Thoracic aorta (tissue), 2 donors: Measurements from ENCODE around the gene SLC41A3. TPM values are rescaled to one million over a fixed set of nuclear protein-coding genes. Genes with fewer than 3 reads are reported as not detected.

Experiments used
- ATAC-seq: fragments of 150-250 bp; one replicate; pipeline ENCODE4 v1.8.0; 2017; ENCODE audit warnings: low read depth; ENCODE audit not compliant: insufficient number of reproducible peaks, low FRiP score
- DNase-seq: peaks from one replicate; pipeline ENCODE4 v3.0.0-alpha.2; 2020; ENCODE audit warnings: low spot score
- H3K27ac ChIP-seq, 2 donors: fragments of 200-600 bp; sonication (generic); 1 replicate in 1 of 2; 2 replicates in 1 of 2; pipeline ENCODE4 v1.5.1; 2016; ENCODE audit warnings: mild to moderate bottlenecking in 2 of 2, moderate library complexity in 2 of 2
- H3K27me3 ChIP-seq: fragments of 200-600 bp; sonication (generic); replicated peaks from 2 replicates; pipeline ENCODE4 v1.6.0; 2016; ENCODE audit warnings: mild to moderate bottlenecking; ENCODE audit not compliant: insufficient read depth
- H3K36me3 ChIP-seq: fragments of 200-600 bp; sonication (generic); one replicate; pipeline ENCODE4 v1.5.1; 2016
- H3K4me1 ChIP-seq, 2 donors: fragments of 200-600 bp; sonication (generic); 1 replicate in 1 of 2; 2 replicates in 1 of 2; pipeline versions ENCODE4 v1.5.1 to v1.6.0; 2016; ENCODE audit warnings: low read depth in 2 of 2, mild to moderate bottlenecking in 1 of 2; ENCODE audit not compliant: control insufficient read depth in 1 of 2
- H3K4me3 ChIP-seq: fragments of 200-600 bp; sonication (generic); 2 replicates; pipeline ENCODE4 v1.5.1; 2016; ENCODE audit warnings: mild to moderate bottlenecking
- H3K9me3 ChIP-seq: fragments of 200-600 bp; sonication (generic); 2 replicates; pipeline ENCODE4 v1.5.1; 2016
- total RNA-seq, 2 donors: library from RNA; depleted of rRNA; stranded (reverse); fragments of >200 nt; gene quantifications; one replicate each; pipeline versions ENCODE4 v1.1.0 to v1.2.3, GENCODE V29; 2016
- TF ChIP-seq, protein P1 (sequence below): fragments of 200-600 bp; sonication (generic); IDR thresholded peaks from one replicate; pipeline ENCODE4 v1.5.1; 2019; ENCODE audit warnings: antibody characterized with exemption

The SLC41A3 gene
- total RNA-seq, 2 donors from 2014 or later, result 70.9 to 106 TPM

- no peak for DNase-seq
- H3K36me3 ChIP-seq, result peaks cover 15% of the 10 kb centered on the region
- no peak for ATAC-seq
Observed at GRCh38 chr3:126025862-126026261, 58.1 kb downstream of the SLC41A3 start.

DNA sequence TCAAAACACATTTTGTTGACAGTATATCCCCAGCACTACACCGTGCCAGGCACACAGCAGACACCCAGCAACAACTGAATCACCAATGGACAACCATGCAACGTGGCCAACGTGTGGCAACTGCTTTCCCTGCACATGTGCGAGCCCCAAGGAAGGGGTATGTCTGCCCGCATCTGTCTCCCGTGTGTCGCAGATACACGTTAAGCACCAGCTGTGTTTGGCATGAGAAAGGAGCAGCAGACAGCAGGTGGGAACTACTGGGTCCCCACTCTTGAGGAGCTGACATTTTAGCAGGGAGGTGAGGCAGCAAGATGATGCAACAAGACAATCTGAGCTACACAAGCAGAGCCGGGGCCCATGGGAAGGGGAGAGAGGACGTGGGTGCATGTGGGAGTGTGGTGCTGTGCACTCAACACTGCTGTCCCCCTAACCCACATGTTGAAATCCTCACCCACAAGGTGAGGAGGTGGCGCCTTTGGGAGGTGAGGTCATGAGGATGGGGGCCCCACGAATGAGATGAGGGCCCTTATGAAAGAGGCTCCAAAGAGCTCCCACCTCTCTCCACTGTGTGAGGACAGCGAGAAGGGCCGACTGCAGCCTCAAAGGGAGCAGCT lies 58.7 kb downstream of the SLC41A3 start:
- no peak for ATAC-seq
- Histone ChIP-seq H3K27me3 (no peaks in the 10 kb centered on the region), H3K36me3 (peaks cover 15% of the 10 kb centered on the region)

More at GRCh38 chr3:126025862-126026261, 58.1 kb downstream of the SLC41A3 start:
- Histone ChIP-seq H3K4me3 (no peak overlapping the region), H3K27me3 (no peaks in the 10 kb centered on the region), H3K27ac (no peak overlapping the region), H3K9me3 (no peaks in the 10 kb centered on the region), H3K4me1 (no peaks in the 10 kb centered on the region)
- TF ChIP-seq, protein P1, sequence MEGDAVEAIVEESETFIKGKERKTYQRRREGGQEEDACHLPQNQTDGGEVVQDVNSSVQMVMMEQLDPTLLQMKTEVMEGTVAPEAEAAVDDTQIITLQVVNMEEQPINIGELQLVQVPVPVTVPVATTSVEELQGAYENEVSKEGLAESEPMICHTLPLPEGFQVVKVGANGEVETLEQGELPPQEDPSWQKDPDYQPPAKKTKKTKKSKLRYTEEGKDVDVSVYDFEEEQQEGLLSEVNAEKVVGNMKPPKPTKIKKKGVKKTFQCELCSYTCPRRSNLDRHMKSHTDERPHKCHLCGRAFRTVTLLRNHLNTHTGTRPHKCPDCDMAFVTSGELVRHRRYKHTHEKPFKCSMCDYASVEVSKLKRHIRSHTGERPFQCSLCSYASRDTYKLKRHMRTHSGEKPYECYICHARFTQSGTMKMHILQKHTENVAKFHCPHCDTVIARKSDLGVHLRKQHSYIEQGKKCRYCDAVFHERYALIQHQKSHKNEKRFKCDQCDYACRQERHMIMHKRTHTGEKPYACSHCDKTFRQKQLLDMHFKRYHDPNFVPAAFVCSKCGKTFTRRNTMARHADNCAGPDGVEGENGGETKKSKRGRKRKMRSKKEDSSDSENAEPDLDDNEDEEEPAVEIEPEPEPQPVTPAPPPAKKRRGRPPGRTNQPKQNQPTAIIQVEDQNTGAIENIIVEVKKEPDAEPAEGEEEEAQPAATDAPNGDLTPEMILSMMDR, result no peak

DNA sequence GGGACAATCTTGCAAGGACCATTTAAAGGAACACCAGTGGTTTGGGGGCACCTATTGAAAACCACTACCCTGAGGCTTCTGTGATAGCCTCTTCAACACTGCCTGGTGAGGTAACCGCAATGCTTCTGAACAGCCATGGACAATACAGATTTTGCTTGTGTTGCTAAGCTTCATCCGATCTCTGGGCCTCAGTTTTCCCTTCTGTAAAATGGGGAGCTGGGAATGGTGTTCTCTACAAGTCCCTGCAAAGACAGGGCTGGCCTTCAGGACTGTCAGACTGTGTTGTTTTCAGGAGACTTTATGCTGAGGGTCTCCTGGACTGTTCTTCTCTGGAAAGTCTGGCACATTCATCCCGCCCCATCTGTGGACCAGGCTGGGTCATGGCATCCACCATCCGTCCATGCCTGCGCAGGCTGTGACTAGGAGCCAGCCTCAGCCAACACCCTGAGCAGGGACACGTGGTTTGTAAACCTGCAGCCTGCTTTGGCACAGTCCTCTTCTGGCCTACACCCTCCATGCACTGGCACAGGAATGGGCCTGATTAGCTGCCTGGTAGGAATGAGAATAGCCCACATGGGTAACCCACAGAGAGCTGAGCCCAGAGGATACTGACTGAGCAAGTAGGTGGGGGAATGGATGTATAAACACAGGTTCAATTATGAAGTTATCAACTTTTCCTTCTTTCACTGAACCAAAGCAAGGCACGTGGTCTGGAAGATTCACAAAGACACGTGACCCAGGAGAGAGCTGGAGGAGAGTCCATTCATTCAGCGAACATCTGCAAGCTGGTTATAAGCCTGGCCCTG lies 59.7 kb downstream of the SLC41A3 start:
- TF ChIP-seq, protein P1, result no peak
- H3K36me3 ChIP-seq, result peaks cover 15% of the 10 kb centered on the region
- H3K27ac ChIP-seq, result no peak overlapping the region
- DNase-seq (no peak), ATAC-seq (no peak)
- no peak overlapping the region for H3K4me3 ChIP-seq
- H3K9me3 ChIP-seq, result no peaks in the 10 kb centered on the region
- no peaks in the 10 kb centered on the region for H3K4me1 ChIP-seq
- H3K27me3 ChIP-seq, result no peaks in the 10 kb centered on the region

More for the DNA sequence above, 58.7 kb downstream of the SLC41A3 start:
- H3K27ac ChIP-seq, result no peak overlapping the region
- TF ChIP-seq, protein P1, result no peak
- H3K4me3 ChIP-seq, result no peak overlapping the region
- H3K4me1 ChIP-seq, result no peaks in the 10 kb centered on the region
- no peak for DNase-seq
- no peaks in the 10 kb centered on the region for H3K9me3 ChIP-seq

DNA sequence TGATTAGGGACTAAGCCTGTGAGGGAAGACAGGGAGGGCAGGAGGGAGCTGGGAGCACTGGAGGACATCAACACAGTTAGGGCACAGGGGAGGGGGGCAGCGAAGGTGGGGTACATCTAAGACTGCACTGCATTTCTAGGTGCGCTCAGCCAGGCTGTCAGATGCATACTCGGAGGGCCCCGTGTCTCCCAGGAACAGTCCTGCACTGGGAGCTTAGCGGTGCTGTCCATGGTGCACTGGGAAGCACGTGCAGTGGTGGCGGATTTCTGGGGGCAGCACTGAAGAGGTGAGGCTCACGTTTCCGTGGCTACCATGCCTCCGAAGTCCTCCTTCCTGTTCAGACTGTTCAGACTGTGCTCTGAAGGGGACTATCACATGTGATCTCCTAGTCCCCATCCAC lies 60.5 kb downstream of the SLC41A3 start:
- no peak for DNase-seq
- no peaks in the 10 kb centered on the region for H3K9me3 ChIP-seq
- TF ChIP-seq, protein P1, result no peak
- no peak for ATAC-seq
- H3K27me3 ChIP-seq, result no peaks in the 10 kb centered on the region
- no peak overlapping the region for H3K4me3 ChIP-seq
- no peak overlapping the region for H3K27ac ChIP-seq
- no peaks in the 10 kb centered on the region for H3K4me1 ChIP-seq
- H3K36me3 ChIP-seq, result peaks cover 10% of the 10 kb centered on the region

GRCh38 chr3:126022741-126023359 lies 61.1 kb downstream of the SLC41A3 start:
- H3K9me3 ChIP-seq, result no peaks in the 10 kb centered on the region
- no peaks in the 10 kb centered on the region for H3K4me1 ChIP-seq
- H3K36me3 ChIP-seq, result peaks cover 10% of the 10 kb centered on the region
- ATAC-seq (no peak), DNase-seq (no peak)
- no peaks in the 10 kb centered on the region for H3K27me3 ChIP-seq
- H3K4me3 ChIP-seq, result no peak overlapping the region
- H3K27ac ChIP-seq, result no peak overlapping the region
- TF ChIP-seq, protein P1, result no peak
